GM18498 (cell line): ENCODE data around the gene FOXRED2.
"Not testable (repeated sequence)": the region's sequence is repeated elsewhere in the genome, so short reads cannot be mapped to it uniquely, and the experiment has no call there.

ENCODE experiments used
- ATAC-seq: cut with Tn5 transposase; IDR thresholded peaks from one replicate; pipeline ENCODE4 v1.9.1; 2021; ENCODE audit warnings: mild to moderate bottlenecking, moderate library complexity; ENCODE audit not compliant: unreplicated experiment

Gene FOXRED2

DNA sequence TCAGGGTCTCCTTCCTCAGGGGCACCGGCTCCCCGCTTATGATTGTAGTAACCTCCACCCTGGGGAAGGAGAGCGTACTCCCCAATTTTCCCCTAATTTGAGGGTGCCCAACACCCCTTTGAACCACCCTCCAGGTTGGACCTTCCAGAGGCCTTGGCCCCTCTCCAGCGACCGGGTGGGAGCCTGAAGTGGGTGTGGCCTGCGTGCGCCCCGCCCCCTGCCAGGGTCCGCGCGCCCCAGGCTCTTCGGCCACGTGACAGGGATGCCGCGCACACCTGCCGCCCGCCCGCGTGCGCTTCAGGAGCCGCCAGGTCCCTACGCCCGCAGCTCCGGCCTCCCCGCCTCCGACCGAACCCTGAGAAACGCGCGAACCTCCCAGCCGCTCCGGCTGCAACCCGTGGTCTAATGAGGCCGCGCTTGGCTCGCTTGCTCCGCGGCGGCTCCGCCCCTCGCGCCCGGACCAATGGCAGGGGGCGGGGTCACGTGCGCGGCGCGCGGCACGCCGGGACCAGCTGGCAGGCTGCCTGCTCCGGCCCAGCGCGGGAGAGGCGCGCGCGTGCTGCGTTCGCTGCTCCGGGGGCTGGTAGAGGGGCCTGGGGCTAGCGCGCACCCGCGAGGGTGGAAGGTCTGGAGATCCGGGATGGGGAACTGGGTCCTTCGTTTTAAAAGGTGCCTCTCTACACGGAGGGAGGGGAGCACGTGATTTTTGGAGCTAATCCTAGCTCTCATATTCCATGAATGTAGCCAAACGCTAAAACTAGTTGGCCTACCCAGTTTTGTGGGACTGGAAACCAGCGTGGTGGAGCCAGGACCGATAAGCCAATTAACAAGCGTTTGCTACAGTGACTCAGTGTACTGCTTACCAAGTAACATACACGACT, at the start of gene FOXRED2:
TSS of gene FOXRED2 (minus strand) at position 404 of the 881 bp plus-strand sequence. CDS start 618 bp downstream, outside the sequence.
- peak; percentile 84 for ATAC-seq

DNA sequence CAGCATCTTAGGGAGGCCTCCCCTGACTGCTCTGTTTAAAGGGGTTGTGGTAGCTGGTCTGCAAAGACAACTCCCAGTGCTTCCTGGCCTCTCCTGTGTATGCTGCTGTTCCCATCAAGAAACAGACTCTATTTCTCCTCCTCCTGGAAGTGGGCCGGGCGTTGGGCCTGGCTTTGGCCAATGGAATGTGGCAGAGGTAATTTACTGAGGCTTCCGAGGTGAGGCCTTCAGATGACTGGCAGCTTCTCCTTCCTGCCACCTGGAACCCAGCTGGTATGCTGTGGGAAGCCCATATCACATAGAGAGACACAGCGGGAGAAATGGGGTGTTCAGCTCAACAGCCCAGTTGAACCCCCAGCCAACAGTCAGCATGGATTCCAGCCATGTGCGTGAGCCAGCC, 47.3 kb upstream of the FOXRED2 start:
- no peak for ATAC-seq

DNA sequence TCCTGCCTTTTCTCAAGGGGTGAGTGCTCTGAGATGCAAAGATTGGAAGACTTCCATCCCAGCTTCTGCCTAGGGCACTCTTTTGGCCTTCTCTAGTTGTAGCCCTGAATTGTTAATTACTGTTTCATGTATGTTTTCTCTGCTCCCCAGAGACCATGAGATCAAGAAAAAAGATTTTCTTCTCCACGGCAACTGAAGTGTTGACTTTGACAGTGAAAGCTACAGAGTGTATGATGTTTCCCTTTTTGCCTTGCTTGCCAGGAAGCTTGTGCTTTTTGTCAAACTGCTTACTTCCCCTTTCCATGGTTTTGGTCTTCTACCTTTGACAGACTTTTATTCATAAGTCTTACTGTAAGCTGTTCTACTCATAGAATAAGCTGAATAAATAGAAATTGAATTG, 45.4 kb upstream of the FOXRED2 start:
- ATAC-seq = no peak

DNA sequence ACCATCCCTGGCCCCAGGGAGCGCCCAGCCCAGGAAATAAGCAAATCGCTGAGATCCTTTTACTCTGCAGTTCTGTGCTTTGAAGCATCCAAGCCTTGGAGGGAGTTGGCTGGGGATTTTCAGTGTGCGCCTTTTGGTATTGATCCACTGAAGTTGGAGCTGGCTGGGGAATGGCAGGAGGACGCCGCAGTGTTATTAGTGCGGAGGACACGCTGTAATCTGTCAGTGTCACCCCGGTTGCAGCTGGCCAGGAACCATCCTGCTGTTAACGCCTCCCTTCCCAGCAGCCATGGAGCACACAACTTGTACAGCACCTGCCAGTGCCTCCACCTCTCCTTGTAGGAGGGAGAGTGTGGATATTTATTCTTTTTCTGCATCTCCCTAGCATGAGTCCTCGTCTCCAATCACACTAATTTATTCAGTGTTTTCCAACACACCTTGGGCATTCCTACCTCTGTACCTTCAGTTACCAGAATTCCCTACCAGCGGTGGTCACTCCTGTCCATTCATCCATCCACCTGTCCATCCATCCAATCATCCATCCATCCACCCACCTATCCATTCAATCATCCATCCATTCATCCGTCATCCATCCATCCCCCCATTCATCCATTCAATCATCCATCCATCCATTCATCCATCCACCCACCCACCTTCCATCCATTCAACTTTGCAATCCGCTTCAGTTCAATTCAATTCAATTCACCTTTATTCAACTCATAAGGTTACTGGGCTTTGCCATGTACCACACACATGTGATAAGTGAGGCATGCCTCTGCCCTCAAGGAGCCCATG, 44.1 kb upstream of the FOXRED2 start:
- no peak for ATAC-seq

DNA sequence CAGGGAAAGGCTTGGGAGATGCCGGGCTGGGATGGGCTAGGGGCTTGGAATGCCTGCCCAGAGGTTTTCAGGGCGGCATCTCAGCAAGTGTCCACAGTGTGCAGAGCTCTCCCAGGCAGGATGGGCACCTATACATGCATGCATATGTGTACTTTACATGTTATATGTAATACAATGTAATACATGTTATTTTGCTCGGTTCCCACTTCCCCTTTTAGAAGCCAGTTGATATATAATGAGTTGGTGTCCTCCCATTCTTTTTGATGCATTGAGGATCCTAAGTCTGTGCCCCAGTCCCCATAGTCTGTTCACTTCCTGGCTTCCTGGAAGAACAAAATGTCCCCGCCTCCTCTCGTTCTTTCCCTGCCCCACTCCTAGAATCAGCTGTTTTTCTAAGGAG, 42.2 kb upstream of the FOXRED2 start:
- ATAC-seq = no peak

DNA sequence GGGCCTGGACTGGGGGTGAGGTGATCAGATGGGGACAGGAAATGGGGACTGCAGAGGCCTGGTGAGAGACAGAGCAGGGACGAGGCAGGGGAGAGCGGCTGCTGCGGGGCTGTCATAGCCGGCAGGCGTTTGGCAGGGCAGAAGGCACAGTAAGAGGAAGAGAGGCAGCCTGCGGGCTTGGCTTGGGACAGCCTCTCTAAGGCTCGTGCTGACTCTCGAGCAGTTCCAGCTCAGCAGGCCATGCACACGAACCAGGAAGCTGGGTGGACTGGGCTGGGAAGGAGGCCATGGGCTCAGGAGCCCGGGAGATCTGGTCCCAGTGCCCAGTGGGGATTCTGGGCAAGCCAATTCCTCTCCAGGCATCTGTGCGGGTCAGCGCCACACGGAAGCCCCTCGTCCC, 41.8 kb upstream of the FOXRED2 start:
- ATAC-seq = no peak

DNA sequence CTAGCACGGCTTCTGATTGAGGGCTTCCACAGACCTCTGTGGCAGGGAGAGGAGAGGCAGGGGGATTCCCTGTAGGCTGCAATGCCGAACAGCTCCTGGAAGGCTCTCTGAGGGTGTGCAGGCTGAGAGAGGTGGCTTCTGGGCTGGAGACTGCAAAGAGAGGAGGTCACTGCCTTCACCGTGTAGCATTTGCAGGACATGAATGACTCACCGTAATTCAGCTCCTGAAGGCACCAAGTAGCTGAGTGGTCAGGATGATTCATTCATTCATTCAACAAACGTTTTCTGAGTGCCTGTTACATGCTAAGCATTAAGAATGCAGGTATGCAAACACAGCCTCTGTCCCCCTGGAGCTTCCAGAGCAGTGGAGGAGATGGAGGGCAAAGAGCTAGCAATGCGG, 40.1 kb upstream of the FOXRED2 start:
- no peak for ATAC-seq

DNA sequence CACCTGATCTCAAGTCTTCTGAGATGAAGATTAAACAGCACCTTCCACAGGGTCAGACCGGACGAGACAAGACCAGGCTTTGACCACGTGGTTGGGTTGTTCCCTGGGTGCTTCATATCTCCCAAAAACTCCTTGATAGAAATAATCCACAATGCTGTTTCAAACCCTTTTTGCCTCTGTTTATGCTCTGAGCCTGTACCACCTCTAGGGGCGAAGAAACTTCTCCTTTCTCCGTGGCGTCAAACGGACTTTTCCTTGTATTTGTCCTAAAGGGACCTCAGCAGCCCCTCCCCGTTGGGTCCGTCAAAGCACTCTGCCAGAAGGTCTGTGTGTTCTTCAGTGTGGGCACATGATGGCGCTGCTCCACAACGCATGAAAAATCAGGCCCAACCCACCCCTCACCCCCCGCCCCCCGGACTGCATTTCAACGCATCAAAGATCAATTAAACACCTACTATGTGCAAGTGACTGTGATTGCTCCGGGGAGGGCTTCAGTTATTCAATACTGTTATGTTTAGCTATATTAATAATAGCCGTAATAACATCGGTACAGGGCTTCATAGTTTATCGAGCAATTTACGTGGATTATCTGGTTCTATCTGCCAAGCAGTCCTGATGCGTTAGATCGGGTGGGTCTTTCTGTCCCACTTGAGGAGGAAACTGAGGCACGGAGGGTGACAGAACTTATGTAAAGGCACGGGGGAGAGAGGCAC, 39.4 kb upstream of the FOXRED2 start:
- ATAC-seq = no peak

DNA sequence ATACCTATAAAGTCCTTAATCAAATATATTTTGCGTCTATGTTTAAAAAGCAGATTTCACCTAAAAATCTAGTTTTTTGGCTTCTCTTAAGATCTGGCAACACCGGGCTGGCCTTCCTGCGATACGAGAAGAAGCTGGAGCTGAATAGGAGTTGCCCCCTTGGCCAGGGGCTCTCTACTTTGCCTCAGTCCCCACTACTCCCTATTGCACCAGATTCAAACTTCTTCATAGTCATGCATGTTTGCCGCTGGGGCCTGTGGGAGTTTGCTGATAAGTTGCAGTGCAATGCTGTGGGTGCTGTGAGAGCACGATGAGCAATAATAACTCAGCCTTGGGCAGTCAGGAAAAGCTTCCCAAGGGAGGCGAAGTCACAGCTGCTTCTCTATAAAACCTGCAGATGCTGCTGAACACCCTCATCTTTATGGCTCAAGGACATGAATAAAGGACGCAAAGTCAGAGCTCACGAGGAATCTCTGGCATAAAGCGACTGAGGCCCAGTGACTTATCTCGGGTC, 37.3 kb upstream of the FOXRED2 start:
- no peak for ATAC-seq

DNA sequence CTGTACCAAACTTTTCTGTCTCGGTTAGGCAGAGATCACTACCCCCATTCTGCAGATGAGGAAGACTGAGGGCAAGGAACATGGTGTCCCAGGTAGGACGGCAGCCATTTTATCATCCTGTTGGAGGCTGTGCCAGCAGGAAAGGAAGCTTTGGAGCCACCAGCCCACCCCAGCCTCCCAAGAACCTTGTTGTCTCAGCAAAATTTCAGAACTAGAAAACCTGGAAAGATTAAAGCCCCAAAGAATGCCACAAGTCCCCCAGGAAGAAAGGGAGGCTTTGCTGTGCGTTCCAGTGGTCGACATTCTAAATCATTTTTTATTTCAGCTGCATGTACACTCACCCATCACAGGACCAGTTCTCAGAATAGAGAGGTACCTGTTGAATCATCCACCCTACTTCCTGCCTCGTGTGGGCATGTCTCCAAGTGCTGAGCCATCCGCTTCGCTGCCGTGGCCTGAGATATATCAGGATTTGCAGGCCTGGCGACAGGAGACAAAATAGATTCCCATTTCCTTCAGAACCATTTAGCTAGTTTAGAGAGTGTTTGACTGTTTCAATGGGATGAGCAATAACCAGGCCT, 35.1 kb upstream of the FOXRED2 start:
- no peak for ATAC-seq

DNA sequence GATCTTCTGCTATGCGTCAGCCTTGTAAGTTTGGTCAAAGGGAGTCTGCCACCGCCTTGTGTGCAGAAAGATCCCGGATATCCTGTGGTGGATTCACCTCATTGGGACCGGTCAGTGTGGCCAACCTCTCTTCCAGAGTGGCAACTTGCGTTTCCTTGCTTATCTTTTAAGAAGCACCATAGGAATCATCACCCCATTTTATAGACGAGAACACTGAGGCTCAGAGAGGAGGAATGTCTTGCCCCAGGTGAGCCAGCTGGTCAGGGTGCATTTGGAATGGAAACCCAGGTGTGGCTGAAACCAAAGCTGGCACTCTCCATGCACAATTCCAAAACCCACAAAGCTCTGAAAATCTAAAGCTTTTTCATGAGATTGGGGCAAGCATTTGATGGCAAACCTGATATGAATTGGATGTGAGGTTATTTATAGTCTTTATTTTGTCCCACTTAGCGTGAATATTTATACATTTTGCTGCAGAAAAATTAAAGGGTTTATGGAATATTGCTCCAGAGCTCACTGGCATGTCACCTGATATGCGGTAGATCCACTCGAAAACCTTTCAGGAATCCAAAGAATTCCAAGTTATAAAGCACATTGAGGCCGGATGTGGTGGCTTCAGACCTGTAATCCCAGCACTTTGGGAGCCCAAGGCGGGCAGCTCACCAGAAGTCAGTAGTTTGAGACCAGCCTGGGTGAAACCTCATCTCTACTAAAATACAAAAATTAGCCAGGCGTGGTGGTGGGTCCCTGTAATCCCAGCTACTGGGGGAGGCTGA, 34.2 kb upstream of the FOXRED2 start:
- no peak for ATAC-seq

DNA sequence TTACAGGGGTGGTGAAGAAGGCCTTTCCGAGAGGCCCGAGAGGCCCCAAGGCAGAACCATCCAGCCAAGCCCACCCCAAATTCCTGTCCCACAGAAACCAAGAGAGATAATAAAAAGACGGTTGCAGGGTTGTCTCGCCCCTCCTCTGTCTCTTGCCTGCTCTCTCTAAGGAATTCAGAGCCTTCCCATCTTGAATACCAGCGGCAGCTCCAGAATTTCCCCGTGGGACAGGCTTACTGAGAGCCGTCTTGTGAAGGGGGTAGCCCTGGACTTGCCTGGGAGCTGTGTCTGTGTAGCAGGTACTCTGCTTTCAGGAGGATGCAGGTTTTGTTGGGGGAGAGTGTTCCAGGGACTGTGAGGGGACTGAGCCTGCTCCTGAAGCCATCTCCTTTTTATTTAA, 31.7 kb upstream of the FOXRED2 start:
- no peak for ATAC-seq

DNA sequence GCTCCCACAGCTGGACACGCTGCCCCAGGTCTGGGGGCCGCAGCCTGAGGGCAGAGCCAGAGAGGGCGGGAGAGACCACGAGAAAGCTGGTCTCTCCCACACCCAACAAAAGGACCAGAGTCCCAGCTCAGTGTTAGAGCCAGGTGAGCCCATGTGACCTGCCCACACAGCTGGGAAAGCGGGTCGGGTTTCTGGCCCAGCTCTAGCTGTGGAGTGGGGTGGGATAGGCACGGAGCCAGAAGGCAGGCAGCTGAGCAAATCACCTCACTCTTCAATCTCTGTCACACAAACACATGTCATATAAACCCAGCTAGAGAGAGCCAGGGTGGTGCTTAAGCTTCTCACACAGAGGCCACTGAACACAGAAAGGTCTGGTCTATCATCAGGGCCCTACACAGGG, 29.9 kb upstream of the FOXRED2 start:
- ATAC-seq = no peak

DNA sequence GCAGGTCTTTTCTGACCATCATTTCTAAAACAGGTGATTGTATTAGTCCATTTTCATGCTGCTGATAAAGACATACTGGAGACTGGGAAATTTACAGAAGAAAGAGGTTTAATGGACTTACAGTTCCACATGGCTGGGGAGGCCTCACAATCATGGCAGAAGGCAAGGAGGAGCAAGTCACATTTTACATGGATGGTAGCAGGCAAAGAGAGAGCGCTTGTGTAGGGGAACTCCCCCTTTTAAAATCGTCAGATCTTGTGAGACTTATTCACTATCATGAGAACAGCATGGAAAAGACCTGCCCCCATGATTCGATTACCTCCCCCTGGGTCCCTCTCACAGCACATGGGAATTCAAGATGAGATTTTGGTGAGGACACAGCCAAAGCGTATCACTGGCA, 26.5 kb upstream of the FOXRED2 start:
- ATAC-seq = not testable (repeated sequence)

DNA sequence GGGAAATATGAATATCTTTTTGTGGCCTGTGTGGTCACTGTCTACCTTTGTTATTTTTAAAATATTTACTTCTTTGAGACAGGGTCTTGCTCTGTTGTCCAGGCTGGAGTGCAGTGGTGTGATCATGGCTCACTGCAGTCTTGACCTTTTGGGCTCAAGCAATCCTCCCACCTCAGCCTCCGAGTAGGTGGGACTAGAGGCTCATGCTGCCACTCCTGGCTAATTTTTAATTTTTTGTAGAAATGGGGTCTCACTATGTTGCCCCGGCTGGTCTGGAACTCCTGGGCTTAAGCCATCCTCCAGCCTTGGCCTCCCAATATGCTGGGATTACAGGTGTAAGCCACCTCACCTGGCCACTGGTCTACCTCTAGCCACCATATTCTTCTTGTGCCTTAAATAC, 25.6 kb upstream of the FOXRED2 start:
- ATAC-seq = no peak

DNA sequence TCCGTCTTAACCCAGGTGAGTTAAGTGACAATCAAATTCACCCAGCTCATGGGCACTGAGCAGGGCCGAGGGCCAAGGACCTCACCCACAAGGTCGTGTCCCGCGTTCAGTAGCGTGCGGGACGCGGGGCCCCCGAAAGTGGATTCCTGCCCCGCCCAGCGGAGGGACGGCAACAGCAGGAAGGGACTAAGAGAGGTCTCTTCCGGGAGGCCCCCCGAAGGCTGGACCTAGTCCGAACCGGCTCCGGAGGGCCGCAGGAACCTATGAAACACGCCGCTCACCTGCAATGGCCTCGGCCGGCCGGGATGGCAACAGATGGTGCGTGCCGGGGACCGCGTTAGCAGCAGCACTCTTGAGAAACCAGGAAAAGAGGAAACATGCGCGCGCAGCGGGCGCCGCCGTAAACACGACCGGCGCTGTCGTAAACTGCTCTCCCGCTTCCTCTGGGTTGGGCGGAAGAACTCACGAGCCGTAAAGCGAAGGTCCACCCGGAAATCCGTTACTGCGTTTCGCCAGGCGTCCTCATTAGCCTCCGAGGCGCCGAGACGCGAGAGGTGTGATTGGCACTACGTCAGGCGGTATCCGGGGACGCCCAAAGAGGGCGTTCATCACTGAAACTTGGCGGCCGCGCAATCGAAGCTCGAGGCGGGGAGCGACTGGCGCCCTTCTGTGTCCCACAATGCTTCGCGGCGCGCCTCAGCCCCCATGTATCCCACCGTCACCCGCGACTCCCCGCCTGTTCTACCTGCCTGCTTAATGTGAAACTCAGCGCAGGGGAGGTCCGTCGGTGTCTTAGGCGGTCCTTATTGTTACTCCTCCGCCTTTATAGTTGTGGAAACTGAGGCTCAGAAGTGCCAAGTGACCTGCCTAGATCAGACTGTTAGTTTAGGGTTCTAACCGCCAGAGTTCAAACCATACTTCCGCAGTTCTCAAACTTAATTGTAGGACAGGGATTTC, 22.2 kb upstream of the FOXRED2 start, which contains the start of gene EIF3D:
TSS of gene EIF3D (minus strand) at position 372 of the 957 bp plus-strand sequence. CDS start 3,045 bp downstream, outside the sequence.
- peak; percentile 95 for ATAC-seq

DNA sequence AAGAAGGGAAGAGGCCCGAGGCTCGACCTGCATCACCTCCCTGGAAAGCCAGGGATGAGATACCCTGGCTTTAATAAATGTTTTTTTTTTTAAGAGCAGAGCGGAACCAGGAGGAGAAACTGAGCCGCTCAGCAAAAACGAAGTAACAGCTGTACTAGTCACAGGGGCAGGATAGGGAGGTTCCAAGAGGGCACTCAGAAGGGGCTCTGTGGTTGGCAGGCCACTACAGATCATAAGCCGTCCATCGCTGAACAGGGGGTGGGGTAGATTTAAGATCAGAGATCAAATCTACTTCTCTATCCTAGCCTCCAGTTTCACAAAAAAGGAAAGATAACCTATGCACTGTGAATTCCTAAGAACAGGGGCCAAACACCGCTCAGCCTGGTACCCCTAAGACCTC, 21.5 kb upstream of the FOXRED2 start:
- ATAC-seq = no peak

DNA sequence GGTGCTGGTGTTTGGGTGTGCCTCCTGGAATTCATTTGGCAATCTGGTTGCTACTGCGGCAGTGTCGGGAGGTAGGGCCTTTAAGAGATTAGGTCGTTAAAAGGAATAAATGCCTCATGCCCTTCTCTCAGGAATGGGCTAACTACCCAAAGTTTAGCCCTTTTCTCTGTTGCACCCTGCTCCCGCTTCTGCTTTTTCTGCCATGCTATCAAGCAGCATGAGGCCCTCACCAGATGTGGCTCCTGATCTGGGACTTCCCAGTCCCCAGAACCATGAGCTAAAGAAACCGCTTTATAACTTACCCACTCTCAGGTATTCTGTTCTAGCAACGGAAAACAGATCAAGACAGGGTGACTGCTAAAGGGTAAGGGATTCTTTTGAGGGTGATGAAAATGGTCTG, 15.8 kb upstream of the FOXRED2 start:
- ATAC-seq = no peak

DNA sequence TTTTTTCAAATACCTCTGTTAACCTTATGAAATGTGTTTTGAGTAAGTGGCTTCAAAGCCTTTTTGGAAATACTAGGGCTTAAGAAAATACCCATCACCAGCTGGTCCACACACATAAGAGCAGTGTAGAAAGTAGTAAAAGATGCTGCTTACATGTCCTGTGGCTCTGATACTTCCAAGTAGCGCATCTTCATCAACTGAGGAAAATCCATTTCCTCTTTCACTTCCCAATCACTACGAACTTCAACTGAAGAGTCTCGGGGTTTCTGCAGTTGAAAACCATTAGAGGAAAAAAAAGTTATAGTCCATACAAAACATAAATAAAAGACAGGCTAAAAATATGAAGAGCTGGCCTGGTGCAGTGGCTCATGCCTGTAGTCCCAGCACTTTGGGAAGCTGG, 13.6 kb upstream of the FOXRED2 start:
- no peak for ATAC-seq
